HepG2 (cell line): ENCODE measurements around the gene SIVA1. TPM values are rescaled to one million over a fixed set of nuclear protein-coding genes. Genes with fewer than 3 reads are reported as not detected.

ENCODE experiments used
- ELF4 ChIP-seq: sonication (generic); formaldehyde crosslinking; IDR thresholded peaks from 2 replicates; pipeline ENCODE4 v1.5.0; 2020; ENCODE audit warnings: missing genetic modification reagents, mild to moderate bottlenecking, moderate library complexity, borderline replicate concordance
- ESRRA ChIP-seq: sonication (generic); formaldehyde crosslinking; IDR thresholded peaks from 2 replicates; pipeline ENCODE4 v1.5.1; 2020; ENCODE audit warnings: mild to moderate bottlenecking, low read depth, missing genetic modification reagents
- FOXA1 ChIP-seq, 2 experiments: fragments of 450-650 bp in 1 of 2; sonication (generic) in 1 of 2; formaldehyde crosslinking in 1 of 2; IDR thresholded peaks; 2 replicates each; pipeline versions ENCODE4 v1.4.0 to v1.6.1; 2016 to 2020; ENCODE audit warnings: missing genetic modification reagents in 1 of 2
- GATAD1 ChIP-seq: IDR thresholded peaks from 2 replicates; pipeline ENCODE4 v1.6.1; 2016; ENCODE audit warnings: missing genetic modification reagents, missing compliant biosample characterization
- GPN1 ChIP-seq: sonication (generic); formaldehyde crosslinking; IDR thresholded peaks from 2 replicates; pipeline ENCODE4 v1.5.1; 2020; ENCODE audit warnings: missing genetic modification reagents, borderline replicate concordance
- IRF9 ChIP-seq: sonication (generic); formaldehyde crosslinking; IDR thresholded peaks from 2 replicates; pipeline ENCODE4 v1.8.0; 2022; ENCODE audit warnings: missing genetic modification reagents, mild to moderate bottlenecking, borderline replicate concordance
- MAZ ChIP-seq, 2 experiments: sonication (generic) in 1 of 2; formaldehyde crosslinking in 1 of 2; IDR thresholded peaks; 2 replicates each; pipeline versions ENCODE4 v1.5.0 to v1.6.1; 2012 to 2020; ENCODE audit warnings: low read depth in 2 of 2, mild to moderate bottlenecking in 2 of 2, borderline replicate concordance in 1 of 2, improper control_type of control experiment in 1 of 2, low read length in 1 of 2, missing genetic modification reagents in 1 of 2, moderate library complexity in 1 of 2
- MBNL3 ChIP-seq: fragments of 250-450 bp; sonication (Bioruptor Pico); conservative IDR thresholded peaks from 2 replicates; pipeline ENCODE4 v1.8.0; 2022; ENCODE audit warnings: mild to moderate bottlenecking, inconsistent platforms
- NCOR1 ChIP-seq: fragments of 200-600 bp; sonication (generic); IDR thresholded peaks from 2 replicates; pipeline ENCODE4 v1.7.0; 2017; ENCODE audit warnings: antibody characterized with exemption, low read length, borderline replicate concordance
- NFE2L1 ChIP-seq: sonication (generic); formaldehyde crosslinking; IDR thresholded peaks from 2 replicates; pipeline ENCODE4 v1.4.0; 2020; ENCODE audit warnings: missing genetic modification reagents, mild to moderate bottlenecking, borderline replicate concordance
- NFKBIZ ChIP-seq: IDR thresholded peaks from 2 replicates; pipeline ENCODE4 v1.6.1; 2018; ENCODE audit warnings: missing genetic modification reagents, missing compliant biosample characterization
- NFYC ChIP-seq: IDR thresholded peaks from 2 replicates; pipeline ENCODE4 v1.6.1; 2016; ENCODE audit warnings: missing genetic modification reagents, missing compliant biosample characterization
- SUZ12 ChIP-seq: fragments of 150-350 bp; IDR thresholded peaks from 2 replicates; pipeline ENCODE4 v1.6.1; 2014; ENCODE audit warnings: low read depth, low read length
- YY1 ChIP-seq: IDR thresholded peaks from 2 replicates; pipeline ENCODE4 v1.6.1; 2011; ENCODE audit warnings: low read length, low read depth, moderate library complexity, mild to moderate bottlenecking; ENCODE audit not compliant: insufficient read depth, insufficient replicate concordance
- ZC3H13 ChIP-seq: sonication (generic); formaldehyde crosslinking; IDR thresholded peaks from 2 replicates; pipeline ENCODE4 v1.8.1; 2023; ENCODE audit warnings: mild to moderate bottlenecking, missing genetic modification reagents, moderate library complexity
- ZMAT5 ChIP-seq: sonication (generic); formaldehyde crosslinking; IDR thresholded peaks from 2 replicates; pipeline ENCODE4 v1.5.0; 2020; ENCODE audit warnings: mild to moderate bottlenecking, low read depth, missing genetic modification reagents, borderline replicate concordance
- ZNF33B ChIP-seq: sonication (generic); formaldehyde crosslinking; IDR thresholded peaks from 2 replicates; pipeline ENCODE4 v1.5.1; 2020; ENCODE audit warnings: mild to moderate bottlenecking, missing genetic modification reagents
- ZNF781 ChIP-seq: sonication (generic); formaldehyde crosslinking; IDR thresholded peaks from 2 replicates; pipeline ENCODE4 v1.5.1; 2020; ENCODE audit warnings: borderline replicate concordance, mild to moderate bottlenecking, missing genetic modification reagents; ENCODE audit errors: not compliant biosample characterization
- polyA plus RNA-seq, 8 experiments: library from polyadenylated mRNA; depleted of rRNA in 3 of 8; stranded (reverse) in 7 of 8; unstranded in 1 of 8; fragments of >200 nt; fragmentation: Illumina TruSeq in 4 of 8; extraction: Trizol in 4 of 8; gene quantifications; 2 replicates each; pipeline versions ENCODE4 v1.2.1 to v1.2.3, GENCODE V29; 2011 to 2016; ENCODE audit warnings: low read depth in 4 of 8, missing spikeins in 1 of 8, mixed read lengths in 1 of 8; ENCODE audit not compliant: insufficient read depth in 1 of 8
- total RNA-seq, 5 experiments: library from RNA; depleted of rRNA; stranded (reverse); fragments of >200 nt; fragmentation: Illumina TruSeq; extraction: Trizol; gene quantifications; 2 replicates each; pipeline ENCODE4 v1.2.3, GENCODE V29; 2016; ENCODE audit warnings: low read depth in 1 of 5
- TF ChIP-seq, protein P1 (sequence below): sonication (generic); formaldehyde crosslinking; IDR thresholded peaks from 2 replicates; pipeline ENCODE4 v1.8.0; 2022; ENCODE audit warnings: missing genetic modification reagents, mild to moderate bottlenecking, moderate library complexity, borderline replicate concordance
- TF ChIP-seq, protein P2 (sequence below): sonication (generic); formaldehyde crosslinking; IDR thresholded peaks from 2 replicates; pipeline ENCODE4 v1.4.0; 2020; ENCODE audit warnings: missing genetic modification reagents
- TF ChIP-seq, protein P3 (sequence below): sonication (generic); formaldehyde crosslinking; IDR thresholded peaks from 2 replicates; pipeline ENCODE4 v1.5.0; 2020; ENCODE audit warnings: mild to moderate bottlenecking, missing genetic modification reagents, moderate library complexity

Gene SIVA1
- total and polyA plus RNA-seq, 2 of the 13 experiments (the other 11 are each of a cell fraction or from before 2014, with no cell fraction given) = 123 to 186 TPM

GRCh38 chr14:104799244-104800014 lies 46.5 kb downstream of the SIVA1 start (continued):
- TF ChIP-seq IRF9 (CRISPR knock-in tag) (no peak), YY1 (peak; percentile 24), ZNF781 (CRISPR knock-in tag) (no peak), ZNF33B (CRISPR knock-in tag) (no peak), ZC3H13 (CRISPR knock-in tag) (peak; percentile 59; the same call in 1 of the 2 replicates), NFYC (CRISPR knock-in tag) (no peak), FOXA1 (IDR thresholded peaks at IDR 0.05) (no peak), FOXA1 (CRISPR knock-in tag; IDR thresholded peaks at IDR 0.05) (no peak), ESRRA (CRISPR knock-in tag) (no peak), NFE2L1 (no peak), NCOR1 (no peak), SUZ12 (no peak), MBNL3 (CRISPR knock-in tag) (no peak), ELF4 (CRISPR knock-in tag) (no peak), ZMAT5 (CRISPR knock-in tag) (no peak), GPN1 (CRISPR knock-in tag) (no peak), MAZ (IDR thresholded peaks at IDR 0.05; ENCODE audit: borderline replicate concordance, low read depth, low read length) (peak; percentile 11; the same call in 1 of the 2 replicates), MAZ (CRISPR knock-in tag; IDR thresholded peaks at IDR 0.05; ENCODE audit: low read depth) (no peak), GATAD1 (CRISPR knock-in tag) (no peak), NFKBIZ (no peak)
- TF ChIP-seq, protein P1, sequence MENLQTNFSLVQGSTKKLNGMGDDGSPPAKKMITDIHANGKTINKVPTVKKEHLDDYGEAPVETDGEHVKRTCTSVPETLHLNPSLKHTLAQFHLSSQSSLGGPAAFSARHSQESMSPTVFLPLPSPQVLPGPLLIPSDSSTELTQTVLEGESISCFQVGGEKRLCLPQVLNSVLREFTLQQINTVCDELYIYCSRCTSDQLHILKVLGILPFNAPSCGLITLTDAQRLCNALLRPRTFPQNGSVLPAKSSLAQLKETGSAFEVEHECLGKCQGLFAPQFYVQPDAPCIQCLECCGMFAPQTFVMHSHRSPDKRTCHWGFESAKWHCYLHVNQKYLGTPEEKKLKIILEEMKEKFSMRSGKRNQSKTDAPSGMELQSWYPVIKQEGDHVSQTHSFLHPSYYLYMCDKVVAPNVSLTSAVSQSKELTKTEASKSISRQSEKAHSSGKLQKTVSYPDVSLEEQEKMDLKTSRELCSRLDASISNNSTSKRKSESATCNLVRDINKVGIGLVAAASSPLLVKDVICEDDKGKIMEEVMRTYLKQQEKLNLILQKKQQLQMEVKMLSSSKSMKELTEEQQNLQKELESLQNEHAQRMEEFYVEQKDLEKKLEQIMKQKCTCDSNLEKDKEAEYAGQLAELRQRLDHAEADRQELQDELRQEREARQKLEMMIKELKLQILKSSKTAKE (CRISPR knock-in tag) = no peak
- TF ChIP-seq, protein P2, sequence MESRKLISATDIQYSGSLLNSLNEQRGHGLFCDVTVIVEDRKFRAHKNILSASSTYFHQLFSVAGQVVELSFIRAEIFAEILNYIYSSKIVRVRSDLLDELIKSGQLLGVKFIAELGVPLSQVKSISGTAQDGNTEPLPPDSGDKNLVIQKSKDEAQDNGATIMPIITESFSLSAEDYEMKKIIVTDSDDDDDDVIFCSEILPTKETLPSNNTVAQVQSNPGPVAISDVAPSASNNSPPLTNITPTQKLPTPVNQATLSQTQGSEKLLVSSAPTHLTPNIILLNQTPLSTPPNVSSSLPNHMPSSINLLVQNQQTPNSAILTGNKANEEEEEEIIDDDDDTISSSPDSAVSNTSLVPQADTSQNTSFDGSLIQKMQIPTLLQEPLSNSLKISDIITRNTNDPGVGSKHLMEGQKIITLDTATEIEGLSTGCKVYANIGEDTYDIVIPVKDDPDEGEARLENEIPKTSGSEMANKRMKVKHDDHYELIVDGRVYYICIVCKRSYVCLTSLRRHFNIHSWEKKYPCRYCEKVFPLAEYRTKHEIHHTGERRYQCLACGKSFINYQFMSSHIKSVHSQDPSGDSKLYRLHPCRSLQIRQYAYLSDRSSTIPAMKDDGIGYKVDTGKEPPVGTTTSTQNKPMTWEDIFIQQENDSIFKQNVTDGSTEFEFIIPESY (CRISPR knock-in tag) = no peak
- TF ChIP-seq, protein P3, sequence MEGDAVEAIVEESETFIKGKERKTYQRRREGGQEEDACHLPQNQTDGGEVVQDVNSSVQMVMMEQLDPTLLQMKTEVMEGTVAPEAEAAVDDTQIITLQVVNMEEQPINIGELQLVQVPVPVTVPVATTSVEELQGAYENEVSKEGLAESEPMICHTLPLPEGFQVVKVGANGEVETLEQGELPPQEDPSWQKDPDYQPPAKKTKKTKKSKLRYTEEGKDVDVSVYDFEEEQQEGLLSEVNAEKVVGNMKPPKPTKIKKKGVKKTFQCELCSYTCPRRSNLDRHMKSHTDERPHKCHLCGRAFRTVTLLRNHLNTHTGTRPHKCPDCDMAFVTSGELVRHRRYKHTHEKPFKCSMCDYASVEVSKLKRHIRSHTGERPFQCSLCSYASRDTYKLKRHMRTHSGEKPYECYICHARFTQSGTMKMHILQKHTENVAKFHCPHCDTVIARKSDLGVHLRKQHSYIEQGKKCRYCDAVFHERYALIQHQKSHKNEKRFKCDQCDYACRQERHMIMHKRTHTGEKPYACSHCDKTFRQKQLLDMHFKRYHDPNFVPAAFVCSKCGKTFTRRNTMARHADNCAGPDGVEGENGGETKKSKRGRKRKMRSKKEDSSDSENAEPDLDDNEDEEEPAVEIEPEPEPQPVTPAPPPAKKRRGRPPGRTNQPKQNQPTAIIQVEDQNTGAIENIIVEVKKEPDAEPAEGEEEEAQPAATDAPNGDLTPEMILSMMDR (CRISPR knock-in tag) = peak; percentile 52
